Body of pancreas (tissue), 4 donors: ENCODE measurements around the gene CCDC112.

Source experiments
- CTCF ChIP-seq, 7 experiments: fragments of 450-650 bp in 4 of 7; fragments of 200-600 bp in 3 of 7; sonication (generic) in 3 of 7; IDR thresholded peaks; one replicate each; pipeline ENCODE4 v1.5.1; 2016 to 2019; ENCODE audit warnings: antibody characterized with exemption in 7 of 7
- POLR2A ChIP-seq, 3 donors: fragments of 450-650 bp; IDR thresholded peaks; one replicate each; pipeline ENCODE4 v1.6.1; 2016; ENCODE audit warnings: antibody characterized with exemption in 3 of 3, mild to moderate bottlenecking in 2 of 3

GRCh38 chr5:115282131-115282530 lies 14.3 kb downstream of the CCDC112 start:
- TF ChIP-seq CTCF (IDR thresholded peaks at IDR 0.05) = no peak
- TF ChIP-seq POLR2A (IDR thresholded peaks at IDR 0.05) = no peak
